Measurements from ENCODE around the gene KIR2DL3.
"Not testable (repeated sequence)": the region's sequence is repeated elsewhere in the genome, so short reads cannot be mapped to it uniquely, and the experiment has no call there.

GRCh38 chr19:54775095-54775815 lies 36.9 kb downstream of the KIR2DL3 start:
- not testable (repeated sequence) for TF ChIP-seq CTCF, POLR2A (IDR thresholded peaks at IDR 0.05)

All from thyroid gland (tissue), 4 donors.